H1 (cell line): ENCODE results near the gene SAMD4A. TPM values are rescaled to one million over a fixed set of nuclear protein-coding genes. Genes with fewer than 3 reads are reported as not detected.

Experiments used
- GABPA ChIP-seq: IDR thresholded peaks from 2 replicates; pipeline ENCODE4 v1.6.1; 2011; ENCODE audit warnings: mild to moderate bottlenecking, low read length, moderate library complexity, borderline replicate concordance; ENCODE audit not compliant: insufficient read depth
- GTF2F1 ChIP-seq: IDR thresholded peaks from 2 replicates; pipeline ENCODE4 v1.6.1; 2012; ENCODE audit warnings: low read depth, low read length, improper control_type of control experiment, borderline replicate concordance
- KDM1A ChIP-seq: fragments of 200-600, 300-600 bp; sonication (generic); IDR thresholded peaks from 2 replicates; pipeline ENCODE4 v1.7.1; 2016; ENCODE audit warnings: mild to moderate bottlenecking, low read length, borderline replicate concordance
- MAFK ChIP-seq: IDR thresholded peaks from 2 replicates; pipeline ENCODE4 v1.6.1; 2012; ENCODE audit warnings: low read depth, mild to moderate bottlenecking, improper control_type of control experiment, low read length
- SIX5 ChIP-seq: IDR thresholded peaks from 2 replicates; pipeline ENCODE4 v1.6.1; 2011; ENCODE audit warnings: mild to moderate bottlenecking, low read depth, low read length
- polyA plus RNA-seq, 7 experiments: library from polyadenylated mRNA; depleted of rRNA in 3 of 7; stranded (reverse) in 5 of 7; unstranded in 2 of 7; fragments of >200 nt in 5 of 7; fragments of 200-250 nt in 2 of 7; gene quantifications; 1 replicate in 5 of 7; 2 replicates in 1 of 7; 4 replicates in 1 of 7; pipeline versions ENCODE4 v1.2.1 to v1.2.3, GENCODE V29; 2011 to 2013; ENCODE audit warnings: missing spikeins in 2 of 7, mixed read lengths in 2 of 7
- total RNA-seq: library from RNA; stranded (reverse); fragmentation: NEBNext Ultra II Directional; extraction: Animal tissue kit (Norgen Biotek cat#: 25700); gene quantifications from 2 replicates; pipeline ENCODE4 v1.2.1, GENCODE V29; 2021
- TF ChIP-seq, protein P1 (sequence below): fragments of 300-600 bp; sonication (generic); IDR thresholded peaks from 2 replicates; pipeline ENCODE4 v1.7.1; 2012; ENCODE audit warnings: low read length, moderate library complexity, mild to moderate bottlenecking, inconsistent platforms; ENCODE audit not compliant: insufficient replicate concordance
- TF ChIP-seq, protein P2 (sequence below): IDR thresholded peaks from 2 replicates; pipeline ENCODE4 v1.6.1; 2011; ENCODE audit warnings: low read depth, mild to moderate bottlenecking, low read length; ENCODE audit not compliant: insufficient read depth

The SAMD4A gene
- total and polyA plus RNA-seq, 2 of the 8 experiments (the other 6 are each of a cell fraction or from before 2014, with no cell fraction given): 2.4 to 12.3 TPM

DNA sequence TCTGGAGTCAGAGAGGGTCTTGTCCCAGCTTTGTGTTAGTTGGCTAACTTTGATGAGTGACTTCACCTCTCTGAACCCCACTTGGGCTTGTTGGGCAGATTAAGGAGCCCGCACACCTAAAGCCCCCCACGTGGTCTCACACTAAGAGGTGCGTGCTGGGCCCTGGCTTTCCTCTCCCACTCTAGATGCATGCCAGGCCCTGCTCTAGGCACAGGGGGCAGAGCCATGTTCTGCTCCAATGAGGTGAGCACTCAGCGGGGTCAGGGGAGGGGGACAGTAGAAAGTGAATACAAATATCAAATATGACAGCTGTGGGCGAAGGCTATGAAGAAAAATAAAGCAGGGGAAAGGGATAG is 216.7 kb downstream of the SAMD4A start (continued):
- TF ChIP-seq, protein P1, sequence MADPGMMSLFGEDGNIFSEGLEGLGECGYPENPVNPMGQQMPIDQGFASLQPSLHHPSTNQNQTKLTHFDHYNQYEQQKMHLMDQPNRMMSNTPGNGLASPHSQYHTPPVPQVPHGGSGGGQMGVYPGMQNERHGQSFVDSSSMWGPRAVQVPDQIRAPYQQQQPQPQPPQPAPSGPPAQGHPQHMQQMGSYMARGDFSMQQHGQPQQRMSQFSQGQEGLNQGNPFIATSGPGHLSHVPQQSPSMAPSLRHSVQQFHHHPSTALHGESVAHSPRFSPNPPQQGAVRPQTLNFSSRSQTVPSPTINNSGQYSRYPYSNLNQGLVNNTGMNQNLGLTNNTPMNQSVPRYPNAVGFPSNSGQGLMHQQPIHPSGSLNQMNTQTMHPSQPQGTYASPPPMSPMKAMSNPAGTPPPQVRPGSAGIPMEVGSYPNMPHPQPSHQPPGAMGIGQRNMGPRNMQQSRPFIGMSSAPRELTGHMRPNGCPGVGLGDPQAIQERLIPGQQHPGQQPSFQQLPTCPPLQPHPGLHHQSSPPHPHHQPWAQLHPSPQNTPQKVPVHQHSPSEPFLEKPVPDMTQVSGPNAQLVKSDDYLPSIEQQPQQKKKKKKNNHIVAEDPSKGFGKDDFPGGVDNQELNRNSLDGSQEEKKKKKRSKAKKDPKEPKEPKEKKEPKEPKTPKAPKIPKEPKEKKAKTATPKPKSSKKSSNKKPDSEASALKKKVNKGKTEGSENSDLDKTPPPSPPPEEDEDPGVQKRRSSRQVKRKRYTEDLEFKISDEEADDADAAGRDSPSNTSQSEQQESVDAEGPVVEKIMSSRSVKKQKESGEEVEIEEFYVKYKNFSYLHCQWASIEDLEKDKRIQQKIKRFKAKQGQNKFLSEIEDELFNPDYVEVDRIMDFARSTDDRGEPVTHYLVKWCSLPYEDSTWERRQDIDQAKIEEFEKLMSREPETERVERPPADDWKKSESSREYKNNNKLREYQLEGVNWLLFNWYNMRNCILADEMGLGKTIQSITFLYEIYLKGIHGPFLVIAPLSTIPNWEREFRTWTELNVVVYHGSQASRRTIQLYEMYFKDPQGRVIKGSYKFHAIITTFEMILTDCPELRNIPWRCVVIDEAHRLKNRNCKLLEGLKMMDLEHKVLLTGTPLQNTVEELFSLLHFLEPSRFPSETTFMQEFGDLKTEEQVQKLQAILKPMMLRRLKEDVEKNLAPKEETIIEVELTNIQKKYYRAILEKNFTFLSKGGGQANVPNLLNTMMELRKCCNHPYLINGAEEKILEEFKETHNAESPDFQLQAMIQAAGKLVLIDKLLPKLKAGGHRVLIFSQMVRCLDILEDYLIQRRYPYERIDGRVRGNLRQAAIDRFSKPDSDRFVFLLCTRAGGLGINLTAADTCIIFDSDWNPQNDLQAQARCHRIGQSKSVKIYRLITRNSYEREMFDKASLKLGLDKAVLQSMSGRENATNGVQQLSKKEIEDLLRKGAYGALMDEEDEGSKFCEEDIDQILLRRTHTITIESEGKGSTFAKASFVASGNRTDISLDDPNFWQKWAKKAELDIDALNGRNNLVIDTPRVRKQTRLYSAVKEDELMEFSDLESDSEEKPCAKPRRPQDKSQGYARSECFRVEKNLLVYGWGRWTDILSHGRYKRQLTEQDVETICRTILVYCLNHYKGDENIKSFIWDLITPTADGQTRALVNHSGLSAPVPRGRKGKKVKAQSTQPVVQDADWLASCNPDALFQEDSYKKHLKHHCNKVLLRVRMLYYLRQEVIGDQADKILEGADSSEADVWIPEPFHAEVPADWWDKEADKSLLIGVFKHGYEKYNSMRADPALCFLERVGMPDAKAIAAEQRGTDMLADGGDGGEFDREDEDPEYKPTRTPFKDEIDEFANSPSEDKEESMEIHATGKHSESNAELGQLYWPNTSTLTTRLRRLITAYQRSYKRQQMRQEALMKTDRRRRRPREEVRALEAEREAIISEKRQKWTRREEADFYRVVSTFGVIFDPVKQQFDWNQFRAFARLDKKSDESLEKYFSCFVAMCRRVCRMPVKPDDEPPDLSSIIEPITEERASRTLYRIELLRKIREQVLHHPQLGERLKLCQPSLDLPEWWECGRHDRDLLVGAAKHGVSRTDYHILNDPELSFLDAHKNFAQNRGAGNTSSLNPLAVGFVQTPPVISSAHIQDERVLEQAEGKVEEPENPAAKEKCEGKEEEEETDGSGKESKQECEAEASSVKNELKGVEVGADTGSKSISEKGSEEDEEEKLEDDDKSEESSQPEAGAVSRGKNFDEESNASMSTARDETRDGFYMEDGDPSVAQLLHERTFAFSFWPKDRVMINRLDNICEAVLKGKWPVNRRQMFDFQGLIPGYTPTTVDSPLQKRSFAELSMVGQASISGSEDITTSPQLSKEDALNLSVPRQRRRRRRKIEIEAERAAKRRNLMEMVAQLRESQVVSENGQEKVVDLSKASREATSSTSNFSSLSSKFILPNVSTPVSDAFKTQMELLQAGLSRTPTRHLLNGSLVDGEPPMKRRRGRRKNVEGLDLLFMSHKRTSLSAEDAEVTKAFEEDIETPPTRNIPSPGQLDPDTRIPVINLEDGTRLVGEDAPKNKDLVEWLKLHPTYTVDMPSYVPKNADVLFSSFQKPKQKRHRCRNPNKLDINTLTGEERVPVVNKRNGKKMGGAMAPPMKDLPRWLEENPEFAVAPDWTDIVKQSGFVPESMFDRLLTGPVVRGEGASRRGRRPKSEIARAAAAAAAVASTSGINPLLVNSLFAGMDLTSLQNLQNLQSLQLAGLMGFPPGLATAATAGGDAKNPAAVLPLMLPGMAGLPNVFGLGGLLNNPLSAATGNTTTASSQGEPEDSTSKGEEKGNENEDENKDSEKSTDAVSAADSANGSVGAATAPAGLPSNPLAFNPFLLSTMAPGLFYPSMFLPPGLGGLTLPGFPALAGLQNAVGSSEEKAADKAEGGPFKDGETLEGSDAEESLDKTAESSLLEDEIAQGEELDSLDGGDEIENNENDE: no peak
- no peak for TF ChIP-seq KDM1A
- TF ChIP-seq GABPA: no peak
- TF ChIP-seq MAFK: no peak
- TF ChIP-seq GTF2F1: no peak
- TF ChIP-seq, protein P2, sequence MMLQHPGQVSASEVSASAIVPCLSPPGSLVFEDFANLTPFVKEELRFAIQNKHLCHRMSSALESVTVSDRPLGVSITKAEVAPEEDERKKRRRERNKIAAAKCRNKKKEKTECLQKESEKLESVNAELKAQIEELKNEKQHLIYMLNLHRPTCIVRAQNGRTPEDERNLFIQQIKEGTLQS: no peak
- no peak for TF ChIP-seq SIX5
- TF ChIP-seq, all 59 proteins: peak for 0
